ENCODE results near the gene FGGY.
"Not testable (repeated sequence)": the region's sequence is repeated elsewhere in the genome, so short reads cannot be mapped to it uniquely, and the experiment has no call there.

FGGY gene

GRCh38 chr1:59569198-59569597 is 272.3 kb downstream of the FGGY start:
- Histone ChIP-seq H3K27me3 (ENCODE audit: control insufficient read depth, insufficient read depth, low read length) (no peaks in the 10 kb centered on the region), H3K9me3 (ENCODE audit: control insufficient read depth, low read length) (no peaks in the 10 kb centered on the region), H3K4me1 (ENCODE audit: control insufficient read depth, insufficient read depth, low read length) (no peaks in the 10 kb centered on the region), H3K4me3 (ENCODE audit: low read length) (no peak overlapping the region), H3K9ac (ENCODE audit: low read length) (no peak overlapping the region), H3K36me3 (ENCODE audit: control insufficient read depth, insufficient read depth, low read length) (no peaks in the 10 kb centered on the region)

GRCh38 chr1:59570524-59570923 is 273.6 kb downstream of the FGGY start:
- H3K4me3 ChIP-seq (ENCODE audit: low read length) = no peak overlapping the region

GRCh38 chr1:59574085-59574484 is 277.2 kb downstream of the FGGY start:
- Histone ChIP-seq H3K36me3 (ENCODE audit: control insufficient read depth, insufficient read depth, low read length) (no peaks in the 10 kb centered on the region), H3K9ac (ENCODE audit: low read length) (no peak overlapping the region), H3K4me3 (ENCODE audit: low read length) (no peak overlapping the region), H3K4me1 (ENCODE audit: control insufficient read depth, insufficient read depth, low read length) (no peaks in the 10 kb centered on the region), H3K9me3 (ENCODE audit: control insufficient read depth, low read length) (no peaks in the 10 kb centered on the region), H3K27me3 (ENCODE audit: control insufficient read depth, insufficient read depth, low read length) (no peaks in the 10 kb centered on the region)

More at GRCh38 chr1:59570524-59570923, 273.6 kb downstream of the FGGY start:
- no peaks in the 10 kb centered on the region for H3K4me1 ChIP-seq (ENCODE audit: control insufficient read depth, insufficient read depth, low read length)
- H3K27me3 ChIP-seq (ENCODE audit: control insufficient read depth, insufficient read depth, low read length) = no peaks in the 10 kb centered on the region
- H3K9me3 ChIP-seq (ENCODE audit: control insufficient read depth, low read length) = no peaks in the 10 kb centered on the region
- H3K9ac ChIP-seq (ENCODE audit: low read length) = no peak overlapping the region
- H3K36me3 ChIP-seq (ENCODE audit: control insufficient read depth, insufficient read depth, low read length) = no peaks in the 10 kb centered on the region

GRCh38 chr1:59577774-59578173 is 280.9 kb downstream of the FGGY start:
- no peak overlapping the region for H3K4me3 ChIP-seq (ENCODE audit: low read length)
- H3K4me1 ChIP-seq (ENCODE audit: control insufficient read depth, insufficient read depth, low read length) = no peaks in the 10 kb centered on the region
- no peaks in the 10 kb centered on the region for H3K27me3 ChIP-seq (ENCODE audit: control insufficient read depth, insufficient read depth, low read length)
- H3K9ac ChIP-seq (ENCODE audit: low read length) = no peak overlapping the region
- H3K9me3 ChIP-seq (ENCODE audit: control insufficient read depth, low read length) = no peaks in the 10 kb centered on the region
- H3K36me3 ChIP-seq (ENCODE audit: control insufficient read depth, insufficient read depth, low read length) = no peaks in the 10 kb centered on the region

- no peak overlapping the region for H3K4me3 ChIP-seq (ENCODE audit: low read length)
- H3K9me3 ChIP-seq (ENCODE audit: control insufficient read depth, low read length) = no peaks in the 10 kb centered on the region
- no peak overlapping the region for H3K9ac ChIP-seq (ENCODE audit: low read length)
- no peaks in the 10 kb centered on the region for H3K36me3 ChIP-seq (ENCODE audit: control insufficient read depth, insufficient read depth, low read length)
- no peaks in the 10 kb centered on the region for H3K4me1 ChIP-seq (ENCODE audit: control insufficient read depth, insufficient read depth, low read length)
- no peaks in the 10 kb centered on the region for H3K27me3 ChIP-seq (ENCODE audit: control insufficient read depth, insufficient read depth, low read length)
These were observed 282.3 kb downstream of the FGGY start for GRCh38 chr1:59579222-59579621.

GRCh38 chr1:59580257-59580656 is 283.4 kb downstream of the FGGY start:
- no peaks in the 10 kb centered on the region for H3K27me3 ChIP-seq (ENCODE audit: control insufficient read depth, insufficient read depth, low read length)
- no peaks in the 10 kb centered on the region for H3K4me1 ChIP-seq (ENCODE audit: control insufficient read depth, insufficient read depth, low read length)
- no peak overlapping the region for H3K9ac ChIP-seq (ENCODE audit: low read length)
- H3K9me3 ChIP-seq (ENCODE audit: control insufficient read depth, low read length) = no peaks in the 10 kb centered on the region
- no peak overlapping the region for H3K4me3 ChIP-seq (ENCODE audit: low read length)
- H3K36me3 ChIP-seq (ENCODE audit: control insufficient read depth, insufficient read depth, low read length) = no peaks in the 10 kb centered on the region

- peaks cover 25% of the 10 kb centered on the region for H3K4me1 ChIP-seq (ENCODE audit: control insufficient read depth, insufficient read depth, low read length)
- not testable (repeated sequence) for H3K9ac ChIP-seq (ENCODE audit: low read length); H3K27me3 ChIP-seq (ENCODE audit: control insufficient read depth, insufficient read depth, low read length); H3K4me3 ChIP-seq (ENCODE audit: low read length); H3K36me3 ChIP-seq (ENCODE audit: control insufficient read depth, insufficient read depth, low read length); H3K9me3 ChIP-seq (ENCODE audit: control insufficient read depth, low read length)
These were observed 295.5 kb downstream of the FGGY start for GRCh38 chr1:59592410-59592809.

- H3K4me3 ChIP-seq (ENCODE audit: low read length) = no peak overlapping the region
- no peaks in the 10 kb centered on the region for H3K36me3 ChIP-seq (ENCODE audit: control insufficient read depth, insufficient read depth, low read length)
- H3K4me1 ChIP-seq (ENCODE audit: control insufficient read depth, insufficient read depth, low read length) = peaks cover 25% of the 10 kb centered on the region
These were observed 296.0 kb downstream of the FGGY start for GRCh38 chr1:59592924-59593323.

GRCh38 chr1:59593798-59594790 is 297.2 kb downstream of the FGGY start:
- Histone ChIP-seq H3K4me3 (ENCODE audit: low read length) (no peak overlapping the region), H3K9ac (ENCODE audit: low read length) (no peak overlapping the region), H3K4me1 (ENCODE audit: control insufficient read depth, insufficient read depth, low read length) (peaks cover 25% of the 10 kb centered on the region), H3K9me3 (ENCODE audit: control insufficient read depth, low read length) (no peaks in the 10 kb centered on the region), H3K27me3 (ENCODE audit: control insufficient read depth, insufficient read depth, low read length) (no peaks in the 10 kb centered on the region), H3K36me3 (ENCODE audit: control insufficient read depth, insufficient read depth, low read length) (no peaks in the 10 kb centered on the region)

More at GRCh38 chr1:59592924-59593323, 296.0 kb downstream of the FGGY start:
- Histone ChIP-seq H3K9me3 (ENCODE audit: control insufficient read depth, low read length) (no peaks in the 10 kb centered on the region), H3K27me3 (ENCODE audit: control insufficient read depth, insufficient read depth, low read length) (no peaks in the 10 kb centered on the region), H3K9ac (ENCODE audit: low read length) (no peak overlapping the region)

- no peaks in the 10 kb centered on the region for H3K36me3 ChIP-seq (ENCODE audit: control insufficient read depth, insufficient read depth, low read length)
- H3K4me1 ChIP-seq (ENCODE audit: control insufficient read depth, insufficient read depth, low read length) = peaks cover 25% of the 10 kb centered on the region
- no peak overlapping the region for H3K9ac ChIP-seq (ENCODE audit: low read length)
- no peaks in the 10 kb centered on the region for H3K27me3 ChIP-seq (ENCODE audit: control insufficient read depth, insufficient read depth, low read length)
- H3K4me3 ChIP-seq (ENCODE audit: low read length) = no peak overlapping the region
- H3K9me3 ChIP-seq (ENCODE audit: control insufficient read depth, low read length) = no peaks in the 10 kb centered on the region
These were observed 298.9 kb downstream of the FGGY start for GRCh38 chr1:59595774-59596173.

- peaks cover 25% of the 10 kb centered on the region for H3K4me1 ChIP-seq (ENCODE audit: control insufficient read depth, insufficient read depth, low read length)
These were observed 299.5 kb downstream of the FGGY start for GRCh38 chr1:59596432-59596831.

GRCh38 chr1:59596956-59597355 is 300.1 kb downstream of the FGGY start:
- H3K4me3 ChIP-seq (ENCODE audit: low read length) = no peak overlapping the region
- H3K9ac ChIP-seq (ENCODE audit: low read length) = no peak overlapping the region
- H3K36me3 ChIP-seq (ENCODE audit: control insufficient read depth, insufficient read depth, low read length) = no peaks in the 10 kb centered on the region
- peaks cover 25% of the 10 kb centered on the region for H3K4me1 ChIP-seq (ENCODE audit: control insufficient read depth, insufficient read depth, low read length)
- no peaks in the 10 kb centered on the region for H3K9me3 ChIP-seq (ENCODE audit: control insufficient read depth, low read length)
- no peaks in the 10 kb centered on the region for H3K27me3 ChIP-seq (ENCODE audit: control insufficient read depth, insufficient read depth, low read length)

More at GRCh38 chr1:59596432-59596831, 299.5 kb downstream of the FGGY start:
- Histone ChIP-seq H3K4me3 (ENCODE audit: low read length) (no peak overlapping the region), H3K9ac (ENCODE audit: low read length) (no peak overlapping the region), H3K27me3 (ENCODE audit: control insufficient read depth, insufficient read depth, low read length) (no peaks in the 10 kb centered on the region), H3K9me3 (ENCODE audit: control insufficient read depth, low read length) (no peaks in the 10 kb centered on the region), H3K36me3 (ENCODE audit: control insufficient read depth, insufficient read depth, low read length) (no peaks in the 10 kb centered on the region)

All from mucosa of stomach (tissue), 1 donor.